Prostate gland (tissue), 2 donors: ENCODE results near the gene DMGDH. TPM values are rescaled to one million over a fixed set of nuclear protein-coding genes. Genes with fewer than 3 reads are reported as not detected.

Experiments
- DNase-seq: peaks from one replicate; pipeline ENCODE4 v3.0.0-alpha.2; 2019; ENCODE audit warnings: low spot score
- H3K27ac ChIP-seq, 2 donors: fragments of 200-600 bp; sonication (generic); 2 replicates each; pipeline ENCODE4 v1.5.1; 2017 to 2019
- H3K27me3 ChIP-seq: fragments of 200-600 bp; sonication (generic); replicated peaks from 2 replicates; pipeline ENCODE4 v1.5.1; 2019; ENCODE audit not compliant: insufficient read depth
- H3K36me3 ChIP-seq, 2 donors: fragments of 200-600 bp; sonication (generic); 1 replicate in 1 of 2; 2 replicates in 1 of 2; pipeline versions ENCODE4 v1.5.1 to v1.8.1; 2017 to 2019
- H3K4me1 ChIP-seq: fragments of 200-600 bp; sonication (generic); replicated peaks from 2 replicates; pipeline ENCODE4 v1.5.1; 2019
- H3K4me3 ChIP-seq, 2 donors: fragments of 200-600 bp; sonication (generic); 2 replicates each; pipeline ENCODE4 v1.5.1; 2017 to 2019
- H3K9me3 ChIP-seq: fragments of 200-600 bp; sonication (generic); 2 replicates; pipeline ENCODE4 v1.5.1; 2017
- CTCF ChIP-seq, 4 experiments: fragments of 200-600 bp in 2 of 4; fragments of 450-650 bp in 2 of 4; sonication (generic) in 2 of 4; IDR thresholded peaks; 1 replicate in 3 of 4; 2 replicates in 1 of 4; pipeline ENCODE4 v1.5.1; 2016 to 2019; ENCODE audit warnings: antibody characterized with exemption in 4 of 4, mild to moderate bottlenecking in 2 of 4, moderate library complexity in 2 of 4
- POLR2A ChIP-seq: fragments of 450-650 bp; IDR thresholded peaks from one replicate; pipeline ENCODE4 v1.6.1; 2016; ENCODE audit warnings: antibody characterized with exemption, mild to moderate bottlenecking
- POLR2AphosphoS5 ChIP-seq: sonication (generic); formaldehyde crosslinking; IDR thresholded peaks from one replicate; pipeline ENCODE4 v1.6.1; 2017; ENCODE audit warnings: antibody characterized with exemption
- WGBS: methylation state at CpG from one replicate; pipeline ENCODE4 v1.1.5; 2018; 5-methylcytosine and 5-hydroxymethylcytosine counted together
- intact Hi-C: fragments of 100-400 bp; cut with DNase I; formaldehyde crosslinking; loops from one replicate; pipeline ENCODE4 v1.14.2; 2022
- total RNA-seq, 2 donors: library from RNA; depleted of rRNA; stranded (reverse); fragments of >200 nt; gene quantifications; one replicate each; pipeline ENCODE4 v1.1.0, GENCODE V29; 2016

DMGDH gene
- total RNA-seq, 2 donors from 2014 or later = 0.77 to 9.9 TPM

GRCh38 chr5:79105868-79106267, 36.4 kb upstream of the DMGDH start:
- H3K36me3 ChIP-seq = no peaks in the 10 kb centered on the region
- intact Hi-C loops = no loop called here
- no peak for DNase-seq
- no peaks in the 10 kb centered on the region for H3K9me3 ChIP-seq
- H3K27ac ChIP-seq = no peak overlapping the region
- no peak overlapping the region for H3K4me3 ChIP-seq
- no peaks in the 10 kb centered on the region for H3K27me3 ChIP-seq
- TF ChIP-seq POLR2AphosphoS5 (no peak), CTCF (IDR thresholded peaks at IDR 0.05) (no peak), POLR2A (no peak)
- no peaks in the 10 kb centered on the region for H3K4me1 ChIP-seq
- 89% methylated on average over 2 of the region's 2 CpGs for WGBS

- Histone ChIP-seq H3K27me3 (no peaks in the 10 kb centered on the region), H3K27ac (no peak overlapping the region), H3K36me3 (no peaks in the 10 kb centered on the region), H3K9me3 (no peaks in the 10 kb centered on the region), H3K4me3 (no peak overlapping the region), H3K4me1 (no peaks in the 10 kb centered on the region)
- intact Hi-C loops = no loop called here
- DNase-seq = no peak
- 50% methylated on average over 3 of the region's 3 CpGs for WGBS
- no peak for TF ChIP-seq CTCF (IDR thresholded peaks at IDR 0.05)
- no peak for TF ChIP-seq POLR2AphosphoS5
- TF ChIP-seq POLR2A = no peak
Measured at GRCh38 chr5:79093762-79094161, 24.3 kb upstream of the DMGDH start.

GRCh38 chr5:79091064-79091463, 21.6 kb upstream of the DMGDH start:
- WGBS = 45% methylated on average over 3 of the region's 3 CpGs
- intact Hi-C loops = no loop called here

GRCh38 chr5:79088507-79088906, 19.0 kb upstream of the DMGDH start:
- Histone ChIP-seq H3K4me3 (no peak overlapping the region), H3K27me3 (no peaks in the 10 kb centered on the region), H3K36me3 (no peaks in the 10 kb centered on the region), H3K27ac (no peak overlapping the region), H3K4me1 (no peaks in the 10 kb centered on the region), H3K9me3 (no peaks in the 10 kb centered on the region)
- intact Hi-C loops = no loop called here
- no peak for DNase-seq
- 80% methylated on average over 4 of the region's 4 CpGs for WGBS
- no peak for TF ChIP-seq POLR2A
- TF ChIP-seq CTCF (IDR thresholded peaks at IDR 0.05) = no peak
- TF ChIP-seq POLR2AphosphoS5 = no peak

More at GRCh38 chr5:79091064-79091463, 21.6 kb upstream of the DMGDH start:
- Histone ChIP-seq H3K9me3 (no peaks in the 10 kb centered on the region), H3K36me3 (no peaks in the 10 kb centered on the region), H3K27ac (no peak overlapping the region), H3K4me3 (no peak overlapping the region), H3K4me1 (no peaks in the 10 kb centered on the region), H3K27me3 (no peaks in the 10 kb centered on the region)
- TF ChIP-seq POLR2A (no peak), POLR2AphosphoS5 (peak; percentile 15)
- DNase-seq = no peak

GRCh38 chr5:79086116-79086515, 16.6 kb upstream of the DMGDH start:
- no peaks in the 10 kb centered on the region for H3K36me3 ChIP-seq
- TF ChIP-seq CTCF (IDR thresholded peaks at IDR 0.05) (no peak), POLR2A (no peak), POLR2AphosphoS5 (no peak)
- no peak overlapping the region for H3K4me3 ChIP-seq
- 74% methylated on average over 2 of the region's 2 CpGs for WGBS
- intact Hi-C loops = no loop called here
- no peaks in the 10 kb centered on the region for H3K9me3 ChIP-seq
- no peak overlapping the region for H3K27ac ChIP-seq
- no peak for DNase-seq
- no peaks in the 10 kb centered on the region for H3K27me3 ChIP-seq
- no peaks in the 10 kb centered on the region for H3K4me1 ChIP-seq
